Stimulated activated naive B cell treated with anti-CD40 and anti-IgM and Interleukin-4, amounts not matched to agents 10 μg/mL and 1 μg/mL and 100 μg/mL, for 72 hours (primary cell): ENCODE data around the gene VPS41.

Source experiments
- ATAC-seq, 2 donors: fragments of 150-1000 bp; cut with Tn5 transposase; replicated peaks; 2 replicates each; pipeline ENCODE4 v1.10.0; 2021; ENCODE audit warnings: moderate library complexity in 1 of 2
- DNase-seq: peaks from one replicate; pipeline ENCODE4 v3.0.0; 2021
- H3K27ac Mint-ChIP-seq: one replicate; pipeline ENCODE4 v1.8.0; 2022; ENCODE audit warnings: mild to moderate bottlenecking, mixed read lengths
- H3K27me3 Mint-ChIP-seq, 2 donors: one replicate each; pipeline ENCODE4 v1.8.0; 2022; ENCODE audit warnings: mixed read lengths in 2 of 2
- H3K36me3 Mint-ChIP-seq, 2 donors: one replicate each; pipeline ENCODE4 v1.8.0; 2022; ENCODE audit warnings: mixed read lengths in 2 of 2, mild to moderate bottlenecking in 1 of 2
- H3K4me1 Mint-ChIP-seq, 2 donors: one replicate each; pipeline ENCODE4 v1.8.0; 2022; ENCODE audit warnings: mixed read lengths in 2 of 2, mild to moderate bottlenecking in 1 of 2
- H3K4me3 Mint-ChIP-seq, 2 donors: one replicate each; pipeline ENCODE4 v1.8.0; 2022; ENCODE audit warnings: mild to moderate bottlenecking in 2 of 2, mixed read lengths in 2 of 2, moderate library complexity in 1 of 2
- H3K9me3 Mint-ChIP-seq, 2 donors: one replicate each; pipeline ENCODE4 v1.8.0; 2022; ENCODE audit warnings: mixed read lengths in 2 of 2, mild to moderate bottlenecking in 1 of 2

Gene VPS41

DNA sequence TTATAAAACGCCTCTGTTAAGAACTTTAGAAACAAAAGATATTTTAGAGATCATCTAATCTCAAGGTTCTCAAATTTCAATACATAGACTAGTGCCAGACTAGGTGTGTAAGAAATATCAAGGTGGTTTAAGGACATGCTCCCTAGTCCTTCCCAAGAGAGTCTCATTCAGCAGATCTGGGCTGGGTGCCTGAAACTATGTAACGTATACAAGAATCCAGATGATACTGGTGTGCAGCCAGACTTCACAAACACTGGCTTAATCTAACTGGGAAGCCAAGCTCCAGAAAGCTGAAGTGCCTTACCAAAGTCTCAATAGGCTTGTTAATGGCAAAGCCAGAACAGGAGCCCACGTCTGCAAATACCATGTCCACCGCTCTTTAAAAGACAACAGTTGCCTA, 172.9 kb downstream of the VPS41 start:
- no peaks in the 10 kb centered on the region for H3K27me3 Mint-ChIP-seq
- no peak for ATAC-seq
- peaks cover 6 to 8% of the 10 kb centered on the region in 2 donors for H3K4me1 Mint-ChIP-seq
- DNase-seq, result no peak
- H3K9me3 Mint-ChIP-seq, result no peaks in the 10 kb centered on the region
- H3K4me3 Mint-ChIP-seq, result no peak overlapping the region
- H3K36me3 Mint-ChIP-seq, result peaks cover 25 to 54% of the 10 kb centered on the region in 2 donors
- no peak overlapping the region for H3K27ac Mint-ChIP-seq

DNA sequence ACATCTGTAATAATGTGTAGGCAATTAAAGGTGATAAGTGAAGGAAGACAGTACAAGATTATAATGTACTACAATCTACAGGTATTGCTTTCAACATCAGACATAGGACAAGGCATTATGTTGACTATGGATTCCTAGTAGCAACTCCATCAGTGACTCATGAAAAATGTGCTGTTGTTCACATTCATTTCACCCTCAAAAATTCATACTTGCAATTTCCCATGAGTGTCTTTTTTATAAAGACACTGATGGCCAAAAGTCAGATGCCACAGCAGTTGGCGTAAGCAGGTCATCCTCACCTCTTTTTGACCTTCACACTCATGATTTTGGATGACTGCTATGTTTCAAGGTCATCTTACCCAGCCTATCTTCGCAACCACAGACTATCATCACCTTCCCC, 177.8 kb downstream of the VPS41 start:
- ATAC-seq (no peak), DNase-seq (no peak)
- Mint-ChIP-seq H3K36me3 (peaks cover 22 to 57% of the 10 kb centered on the region in 2 donors), H3K27ac (no peak overlapping the region), H3K27me3 (no peaks in the 10 kb centered on the region), H3K4me1 (no peaks in the 10 kb centered on the region), H3K4me3 (no peak overlapping the region), H3K9me3 (no peaks in the 10 kb centered on the region)

DNA sequence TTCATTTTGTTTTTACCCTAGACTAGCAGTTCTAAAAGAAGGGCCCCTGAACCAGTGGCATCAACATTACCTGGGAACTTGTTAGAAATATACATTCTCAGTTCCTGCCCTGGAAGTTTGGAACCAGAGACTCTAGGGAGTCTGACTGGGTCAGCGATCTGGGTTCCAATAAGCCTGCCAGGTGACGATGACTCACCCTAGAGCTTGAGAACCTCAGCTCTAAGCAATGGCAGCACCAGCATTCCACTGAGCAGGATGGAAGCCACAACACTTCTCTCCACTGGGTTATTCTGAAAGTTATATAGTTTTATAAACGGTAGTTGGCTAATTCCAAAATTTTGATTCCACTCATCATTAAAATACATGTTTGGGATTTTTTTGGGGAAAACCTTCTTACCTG, 180.8 kb downstream of the VPS41 start:
- Mint-ChIP-seq H3K4me1 (no peaks in the 10 kb centered on the region), H3K27ac (no peak overlapping the region), H3K27me3 (no peaks in the 10 kb centered on the region), H3K36me3 (peaks cover 18 to 55% of the 10 kb centered on the region in 2 donors), H3K4me3 (no peak overlapping the region), H3K9me3 (no peaks in the 10 kb centered on the region)
- no peak for ATAC-seq
- DNase-seq, result no peak

DNA sequence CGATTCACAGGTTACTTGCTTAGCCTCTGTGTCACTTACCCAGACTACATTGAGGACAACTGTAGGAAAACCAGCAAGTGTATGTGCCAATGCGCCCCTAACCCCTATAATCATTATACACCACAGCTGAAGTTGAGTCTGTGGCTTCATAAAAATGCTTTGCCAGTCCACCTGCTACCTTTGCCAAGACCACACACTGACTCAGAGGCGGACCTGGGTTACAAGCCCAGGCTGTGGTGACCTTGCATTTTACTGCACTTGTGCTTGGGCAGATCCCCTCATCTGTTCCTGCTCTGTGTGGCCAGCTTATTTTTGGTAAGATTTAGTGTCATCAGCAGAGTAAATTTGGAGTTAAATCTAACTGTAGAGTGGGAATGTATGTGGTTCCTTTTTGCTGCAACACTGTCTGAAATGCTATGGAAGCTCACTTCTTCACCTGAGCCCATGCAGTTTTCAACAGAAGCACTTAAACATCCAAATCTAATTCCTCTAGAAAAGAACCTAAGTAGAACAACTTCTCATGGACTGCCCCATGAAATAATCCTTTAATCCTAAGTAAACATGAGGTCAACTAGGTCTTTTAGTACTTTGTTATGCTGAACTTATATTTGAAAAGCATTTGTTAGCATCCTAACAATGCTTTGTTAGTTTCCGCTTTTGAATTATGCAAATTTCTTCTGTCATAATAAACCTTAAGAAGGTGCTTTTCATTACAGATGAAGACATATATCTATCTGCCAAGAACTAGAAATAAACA, 181.6 kb downstream of the VPS41 start:
- DNase-seq (no peak), ATAC-seq (no peak)
- Mint-ChIP-seq H3K27me3 (no peaks in the 10 kb centered on the region), H3K4me1 (no peaks in the 10 kb centered on the region), H3K4me3 (no peak overlapping the region), H3K9me3 (no peaks in the 10 kb centered on the region), H3K27ac (no peak overlapping the region), H3K36me3 (peaks cover 20 to 56% of the 10 kb centered on the region in 2 donors)

DNA sequence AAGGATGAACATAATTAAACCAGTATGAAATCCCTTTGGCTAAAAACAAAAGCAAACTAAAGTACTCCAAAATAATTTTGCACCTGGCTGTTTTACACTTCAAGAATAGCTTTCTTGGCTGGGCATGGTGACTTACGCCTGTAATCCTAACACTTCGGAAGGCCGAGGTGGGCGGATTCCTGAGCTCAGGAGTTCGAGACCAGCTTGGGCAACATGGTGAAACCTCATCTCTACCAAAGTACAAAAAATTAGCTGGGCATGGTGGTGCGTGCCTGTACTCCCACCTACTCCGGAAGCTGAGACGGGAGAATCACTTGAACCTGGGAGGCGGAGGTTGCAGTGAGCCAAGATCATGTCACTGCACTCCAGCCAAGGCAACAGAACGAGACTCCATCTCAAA, 185.7 kb downstream of the VPS41 start:
- DNase-seq (no peak), ATAC-seq (no peak)
- Mint-ChIP-seq H3K36me3 (peaks cover 41 to 65% of the 10 kb centered on the region in 2 donors), H3K4me3 (no peak overlapping the region), H3K27me3 (no peaks in the 10 kb centered on the region), H3K4me1 (no peaks in the 10 kb centered on the region), H3K9me3 (peaks cover 5 to 7% of the 10 kb centered on the region in 2 donors), H3K27ac (no peak overlapping the region)

DNA sequence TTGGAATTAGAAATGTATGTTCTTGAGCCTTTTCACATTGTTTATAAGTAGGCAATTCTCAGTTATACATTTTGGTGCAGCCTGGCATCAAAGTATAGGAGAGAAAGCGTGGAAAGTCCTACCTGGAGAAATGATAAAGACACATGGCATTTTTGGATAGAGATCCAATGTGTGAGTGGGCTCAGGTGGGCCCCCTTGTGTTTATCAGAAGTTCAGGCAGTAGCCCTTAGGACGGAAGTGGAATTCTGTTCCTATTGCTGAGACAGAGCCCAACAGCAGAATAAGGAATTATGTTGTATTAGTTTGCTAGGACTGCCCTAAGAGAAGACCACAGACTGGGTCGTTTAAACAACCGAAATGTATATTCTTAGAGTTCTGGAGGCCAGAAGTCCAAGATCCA, 192.6 kb downstream of the VPS41 start:
- Mint-ChIP-seq H3K9me3 (peaks cover 12 to 14% of the 10 kb centered on the region in 2 donors), H3K4me1 (no peaks in the 10 kb centered on the region), H3K27ac (no peak overlapping the region), H3K36me3 (peaks cover 34 to 37% of the 10 kb centered on the region in 2 donors), H3K27me3 (peaks cover 0 to 2% of the 10 kb centered on the region in 2 donors), H3K4me3 (no peak overlapping the region)
- DNase-seq, result no peak
- ATAC-seq, result no peak

DNA sequence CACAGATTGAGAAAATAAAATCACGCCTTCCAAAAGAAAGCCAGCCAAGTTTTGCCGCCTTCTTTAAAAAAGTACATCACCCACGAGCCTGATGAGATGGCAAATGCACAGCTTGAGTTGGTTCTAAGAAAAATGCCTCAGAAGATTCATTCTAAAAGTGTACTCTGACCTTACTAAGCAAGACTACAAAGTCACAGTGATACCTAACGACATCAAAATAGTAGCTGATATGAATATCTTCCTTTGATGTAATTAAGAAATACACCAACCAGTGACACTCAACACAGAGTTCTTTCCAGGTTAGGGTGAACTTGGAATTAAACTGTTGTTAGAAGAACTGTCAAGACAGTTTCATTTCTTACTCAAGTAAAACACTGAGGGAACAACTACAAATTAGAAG, 199.9 kb downstream of the VPS41 start:
- Mint-ChIP-seq H3K36me3 (peaks cover 1 to 6% of the 10 kb centered on the region in 2 donors), H3K4me1 (no peaks in the 10 kb centered on the region), H3K4me3 (no peak overlapping the region), H3K9me3 (peaks cover 3% of the 10 kb centered on the region in 2 donors), H3K27ac (no peak overlapping the region), H3K27me3 (peaks cover 6 to 7% of the 10 kb centered on the region in 2 donors)
- ATAC-seq (no peak), DNase-seq (no peak)

DNA sequence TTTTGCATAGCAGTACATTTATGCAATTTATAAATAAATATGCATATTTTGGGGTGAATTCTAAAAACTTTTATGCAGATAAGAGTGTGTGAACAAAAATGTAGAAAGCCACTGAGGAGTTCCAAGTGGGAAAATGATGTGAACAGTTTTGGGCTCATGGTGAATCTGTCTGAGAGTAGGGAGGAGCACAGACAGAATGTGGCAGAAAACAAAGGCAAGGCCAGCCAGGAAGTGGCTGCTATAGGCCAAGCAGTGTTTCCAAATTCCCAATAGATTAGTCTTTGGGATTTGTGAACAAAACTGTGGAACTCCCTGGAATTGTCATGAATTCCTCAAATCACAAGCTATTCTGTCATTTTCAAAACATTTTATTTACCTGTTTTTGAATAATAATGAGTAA, 204.2 kb downstream of the VPS41 start:
- H3K9me3 Mint-ChIP-seq, result peaks cover 3% of the 10 kb centered on the region in 2 donors
- no peak overlapping the region for H3K27ac Mint-ChIP-seq
- no peak overlapping the region for H3K4me3 Mint-ChIP-seq
- peaks cover 1 to 6% of the 10 kb centered on the region in 2 donors for H3K36me3 Mint-ChIP-seq
- H3K27me3 Mint-ChIP-seq, result peaks cover 18 to 22% of the 10 kb centered on the region in 2 donors
- ATAC-seq (no peak), DNase-seq (no peak)
- H3K4me1 Mint-ChIP-seq, result no peaks in the 10 kb centered on the region

DNA sequence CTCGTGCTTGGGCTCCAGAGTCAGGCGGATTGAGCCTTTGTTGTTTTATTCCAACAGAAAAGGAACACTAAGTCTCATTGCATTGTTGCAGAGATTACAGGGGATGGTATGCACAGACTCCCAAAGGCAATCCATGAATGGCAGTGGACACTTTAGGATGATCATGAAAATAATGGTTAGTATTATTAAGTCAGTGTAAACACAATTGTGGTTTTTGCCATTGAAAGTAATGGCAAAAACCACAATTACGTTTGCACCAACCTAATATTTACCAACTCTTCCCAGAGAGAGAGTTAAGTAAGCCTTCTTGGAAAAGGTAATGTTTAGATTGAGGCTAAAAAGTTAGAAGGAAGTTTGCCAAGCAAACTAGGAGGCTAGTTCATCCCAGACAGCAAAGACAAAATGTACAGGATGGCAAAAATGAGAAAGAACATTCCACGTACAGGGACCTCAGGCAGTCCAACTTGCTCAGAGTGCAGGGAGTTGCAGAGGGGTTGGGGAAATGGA, 204.9 kb downstream of the VPS41 start:
- H3K4me3 Mint-ChIP-seq, result no peak overlapping the region
- H3K9me3 Mint-ChIP-seq, result peaks cover 3% of the 10 kb centered on the region in 2 donors
- H3K27me3 Mint-ChIP-seq, result peaks cover 22 to 23% of the 10 kb centered on the region in 2 donors
- DNase-seq (no peak), ATAC-seq (no peak)
- no peak overlapping the region for H3K27ac Mint-ChIP-seq
- H3K4me1 Mint-ChIP-seq, result no peaks in the 10 kb centered on the region
- peaks cover 1 to 6% of the 10 kb centered on the region in 2 donors for H3K36me3 Mint-ChIP-seq

DNA sequence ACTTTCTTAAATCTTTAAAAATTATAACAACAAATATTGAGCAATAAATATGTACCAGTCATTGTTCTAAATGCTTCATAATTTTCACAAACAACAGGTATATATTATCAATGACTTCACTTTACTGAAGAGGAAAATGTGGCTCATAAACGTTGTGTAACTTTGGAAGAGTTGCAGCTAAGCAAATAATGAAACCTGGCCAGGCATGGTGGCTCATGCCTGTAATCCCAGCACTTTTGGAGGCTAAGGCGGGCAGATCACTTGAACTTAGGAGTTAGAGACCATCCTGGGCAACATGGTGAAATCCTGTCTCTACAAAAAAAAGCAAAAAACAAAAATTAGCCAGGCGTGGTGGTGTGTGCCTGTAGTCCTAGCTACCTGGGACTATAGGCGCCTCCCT, 205.9 kb downstream of the VPS41 start:
- Mint-ChIP-seq H3K36me3 (peaks cover 1 to 6% of the 10 kb centered on the region in 2 donors), H3K27me3 (peaks cover 22 to 24% of the 10 kb centered on the region in 2 donors), H3K9me3 (peaks cover 3% of the 10 kb centered on the region in 2 donors), H3K27ac (no peak overlapping the region), H3K4me1 (no peaks in the 10 kb centered on the region), H3K4me3 (no peak overlapping the region)
- DNase-seq (no peak), ATAC-seq (no peak)

DNA sequence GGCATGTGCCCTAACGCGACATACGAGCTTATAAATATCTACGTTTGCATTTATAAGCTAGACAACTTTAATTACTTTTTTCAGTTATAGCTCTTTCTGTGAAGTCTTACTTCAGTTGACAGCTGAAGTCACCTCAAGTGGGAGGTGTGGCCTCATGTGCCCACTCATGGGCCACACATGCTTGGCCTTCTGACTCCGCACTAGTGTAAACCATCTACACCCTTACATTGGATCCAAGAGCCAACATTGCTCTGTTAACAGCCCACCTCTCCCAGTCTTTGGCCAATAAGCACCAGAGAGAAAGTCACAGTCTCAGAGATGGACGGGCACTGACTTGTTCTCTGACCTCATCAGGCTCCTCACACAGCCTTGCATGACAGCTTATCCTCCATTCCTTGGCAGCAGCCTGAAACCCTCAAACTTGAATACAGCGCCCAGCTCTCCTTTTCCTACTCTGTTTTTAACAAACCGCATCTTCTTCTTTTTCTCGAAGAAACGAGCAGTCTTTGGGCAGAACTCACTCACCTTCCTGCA, 206.9 kb downstream of the VPS41 start:
- no peak for ATAC-seq
- Mint-ChIP-seq H3K27me3 (peaks cover 16 to 24% of the 10 kb centered on the region in 2 donors), H3K36me3 (peaks cover 3% of the 10 kb centered on the region in 2 donors), H3K4me1 (no peaks in the 10 kb centered on the region), H3K4me3 (no peak overlapping the region), H3K9me3 (no peaks in the 10 kb centered on the region), H3K27ac (no peak overlapping the region)
- no peak for DNase-seq

DNA sequence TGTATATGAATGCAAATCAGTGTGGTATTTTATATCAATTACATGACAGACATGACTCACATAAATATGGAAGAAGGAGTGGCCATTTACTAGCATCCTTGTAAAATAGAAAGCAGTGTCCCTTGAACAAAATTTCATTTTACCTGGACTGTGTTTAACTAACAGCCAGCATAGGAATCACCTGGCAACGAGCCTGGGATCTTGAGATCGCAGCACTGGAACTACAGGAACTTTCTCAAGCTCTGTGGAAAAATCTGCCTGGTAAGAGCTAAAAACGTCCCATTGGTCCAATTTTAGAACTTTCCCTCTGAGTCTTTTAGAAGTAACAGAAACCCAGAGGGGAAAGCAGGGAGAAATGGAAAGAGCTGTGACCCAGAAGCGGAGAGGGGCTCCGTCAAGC, 208.9 kb downstream of the VPS41 start:
- Mint-ChIP-seq H3K4me1 (no peaks in the 10 kb centered on the region), H3K27me3 (peaks cover 16 to 24% of the 10 kb centered on the region in 2 donors), H3K9me3 (no peaks in the 10 kb centered on the region), H3K4me3 (no peak overlapping the region), H3K27ac (no peak overlapping the region), H3K36me3 (peaks cover 2 to 3% of the 10 kb centered on the region in 2 donors)
- no peak for ATAC-seq
- no peak for DNase-seq

DNA sequence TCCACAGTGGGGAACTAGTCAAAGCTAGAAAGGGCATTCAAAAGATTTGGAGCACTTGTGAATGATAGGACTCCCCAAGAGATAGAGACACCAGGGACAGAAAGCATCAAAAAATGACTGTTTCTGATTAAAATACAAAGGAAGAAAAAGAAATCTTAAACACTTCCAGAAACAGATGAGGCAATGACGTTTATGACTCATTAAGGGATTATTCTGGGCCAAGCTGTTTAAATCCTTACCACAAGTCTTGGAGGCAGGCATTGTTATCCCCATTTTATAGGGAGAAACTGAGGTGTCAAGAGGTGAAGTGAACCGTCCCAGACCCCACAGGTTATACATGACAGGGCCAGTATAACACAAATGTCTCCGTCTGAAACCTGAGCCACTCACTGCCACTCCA, 209.5 kb downstream of the VPS41 start:
- no peaks in the 10 kb centered on the region for H3K9me3 Mint-ChIP-seq
- DNase-seq (no peak), ATAC-seq (no peak)
- no peak overlapping the region for H3K27ac Mint-ChIP-seq
- H3K4me1 Mint-ChIP-seq, result peaks cover under 1 to 2% of the 10 kb centered on the region in 2 donors
- peaks cover 16 to 24% of the 10 kb centered on the region in 2 donors for H3K27me3 Mint-ChIP-seq
- H3K36me3 Mint-ChIP-seq, result peaks cover 2 to 3% of the 10 kb centered on the region in 2 donors
- no peak overlapping the region for H3K4me3 Mint-ChIP-seq

DNA sequence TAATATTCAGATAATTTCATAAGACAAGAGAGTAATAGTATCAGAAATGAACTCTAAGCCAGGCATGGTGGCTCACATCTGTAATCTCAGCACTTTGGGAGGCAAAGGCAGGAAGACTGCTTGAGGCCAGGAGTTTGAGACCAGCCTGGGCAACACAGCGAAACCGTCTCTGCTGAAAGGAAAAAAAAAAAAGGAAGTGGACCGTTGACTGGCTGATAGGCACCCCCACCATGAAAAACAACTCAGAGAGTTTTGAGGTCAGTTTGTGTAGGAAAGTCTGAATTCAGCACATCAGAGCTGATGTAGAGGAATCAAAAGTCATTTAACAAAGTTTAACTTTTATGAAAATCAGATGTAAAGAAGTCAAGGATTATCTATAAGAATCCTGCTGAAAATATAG, 214.7 kb downstream of the VPS41 start:
- Mint-ChIP-seq H3K9me3 (no peaks in the 10 kb centered on the region), H3K36me3 (peaks cover 2 to 3% of the 10 kb centered on the region in 2 donors), H3K4me3 (no peak overlapping the region), H3K4me1 (peaks cover 3 to 6% of the 10 kb centered on the region in 2 donors), H3K27me3 (peaks cover 0 to 6% of the 10 kb centered on the region in 2 donors), H3K27ac (no peak overlapping the region)
- DNase-seq (no peak), ATAC-seq (peak; percentile 60 to 80)

DNA sequence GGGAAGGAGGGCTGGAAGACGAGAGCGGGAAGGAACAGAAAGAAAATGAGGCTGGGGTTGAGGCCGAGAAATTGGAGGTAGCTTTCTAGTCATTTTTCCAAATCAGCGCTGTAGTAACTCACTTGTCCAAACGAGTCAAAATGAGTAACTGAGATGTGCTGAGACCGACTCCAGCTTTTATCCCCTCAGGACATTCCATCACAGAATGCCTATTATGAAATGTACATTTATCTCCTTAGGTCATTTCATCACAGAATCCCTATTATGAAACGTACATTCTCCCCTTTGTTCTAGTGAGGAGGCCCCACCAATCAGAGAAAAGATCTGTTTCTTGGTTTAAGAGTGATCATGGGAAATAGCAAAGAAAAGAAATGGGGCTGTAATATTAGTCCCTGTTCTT, 222.1 kb downstream of the VPS41 start:
- H3K4me3 Mint-ChIP-seq, result no peak overlapping the region
- H3K4me1 Mint-ChIP-seq, result no peaks in the 10 kb centered on the region
- H3K27ac Mint-ChIP-seq, result no peak overlapping the region
- H3K36me3 Mint-ChIP-seq, result peaks cover 10 to 14% of the 10 kb centered on the region in 2 donors
- DNase-seq, result no peak
- H3K9me3 Mint-ChIP-seq, result peaks cover 7 to 9% of the 10 kb centered on the region in 2 donors
- no peak for ATAC-seq
- H3K27me3 Mint-ChIP-seq, result peaks cover 0 to 11% of the 10 kb centered on the region in 2 donors
